ENCODE data around the gene POFUT1. TPM values are rescaled to one million over a fixed set of nuclear protein-coding genes. Genes with fewer than 3 reads are reported as not detected.
"Not testable (repeated sequence)": the region's sequence is repeated elsewhere in the genome, so short reads cannot be mapped to it uniquely, and the experiment has no call there.

POFUT1 gene
- total RNA-seq, 1 experiment from 2014 or later = 41.9 TPM

GRCh38 chr20:32241807-32242206 lies 34.1 kb downstream of the POFUT1 start:
- no peak overlapping the region for H3K4me2 ChIP-seq (ENCODE audit: low read length)
- H2AFZ ChIP-seq (ENCODE audit: low read length) = no peak overlapping the region
- CTCF ChIA-PET = no interaction called here
- no peaks in the 10 kb centered on the region for H3K9me3 ChIP-seq (ENCODE audit: low read length)
- ATAC-seq (no peak), DNase-seq (no peak)
- no peaks in the 10 kb centered on the region for H3K27me3 ChIP-seq (ENCODE audit: low read length)
- H3K79me2 ChIP-seq (ENCODE audit: low read length) = no peaks in the 10 kb centered on the region
- H3K9me2 ChIP-seq (replicated peaks; ENCODE audit: low read length) = no peaks in the 10 kb centered on the region
- intact Hi-C loops (cut with micrococcal nuclease) = no loop called here
- peaks cover 20% of the 10 kb centered on the region for H3K4me1 ChIP-seq (ENCODE audit: insufficient read depth, low read length)
- POLR2A ChIA-PET (ENCODE audit: unreplicated experiment) = no interaction called here
- 0 out of 2 replicates have a peak, but pooled peaks cover 3% of the 10 kb centered on the region for H3K36me3 ChIP-seq (ENCODE audit: low read depth, low read length)
- no peaks in the 10 kb centered on the region for H3F3A ChIP-seq (ENCODE audit: low read length, unreplicated experiment)
- no peak overlapping the region for H3K9ac ChIP-seq (ENCODE audit: low read length)
- no peak overlapping the region for H3K4me3 ChIP-seq (ENCODE audit: low read length)
- H3K27ac ChIP-seq (ENCODE audit: low read length) = no peak overlapping the region
- no peaks in the 10 kb centered on the region for H4K20me1 ChIP-seq (ENCODE audit: low read length)
- BruUV-seq (replicated peaks) = no TSS peak
- TF ChIP-seq EZH2phosphoT487 (IDR thresholded peaks at IDR 0.05; ENCODE audit: borderline replicate concordance, low read length) (no peak), CTCF (conservative IDR thresholded peaks at IDR 0.05; ENCODE audit: low read depth, low read length) (no peak), EZH2 (IDR thresholded peaks at IDR 0.05; ENCODE audit: low read length, unreplicated experiment) (no peak)

GRCh38 chr20:32244150-32244823 lies 36.6 kb downstream of the POFUT1 start:
- ChIA-PET CTCF (no interaction called here), POLR2A (ENCODE audit: unreplicated experiment) (no interaction called here)
- no peaks in the 10 kb centered on the region for H3K79me2 ChIP-seq (ENCODE audit: low read length)
- H3K4me3 ChIP-seq (ENCODE audit: low read length) = no peak overlapping the region
- BruUV-seq (replicated peaks) = no TSS peak
- intact Hi-C loops (cut with micrococcal nuclease) = no loop called here
- no peaks in the 10 kb centered on the region for H3K9me3 ChIP-seq (ENCODE audit: low read length)
- ATAC-seq (peak; percentile 36; the same call in 1 of the 2 replicates), DNase-seq (no peak)
- no peak for TF ChIP-seq EZH2 (IDR thresholded peaks at IDR 0.05; ENCODE audit: low read length, unreplicated experiment)
- TF ChIP-seq EZH2phosphoT487 (IDR thresholded peaks at IDR 0.05; ENCODE audit: borderline replicate concordance, low read length) = no peak
- TF ChIP-seq CTCF (conservative IDR thresholded peaks at IDR 0.05; ENCODE audit: low read depth, low read length) = no peak
- no peaks in the 10 kb centered on the region for H4K20me1 ChIP-seq (ENCODE audit: low read length)
- H3K9me2 ChIP-seq (replicated peaks; ENCODE audit: low read length) = no peaks in the 10 kb centered on the region
- no peaks in the 10 kb centered on the region for H3F3A ChIP-seq (ENCODE audit: low read length, unreplicated experiment)
- H2AFZ ChIP-seq (ENCODE audit: low read length) = no peak overlapping the region; the same call in 1 of the 2 replicates
- no peaks in the 10 kb centered on the region for H3K27me3 ChIP-seq (ENCODE audit: low read length)
- H3K36me3 ChIP-seq (ENCODE audit: low read depth, low read length) = no peaks in the 10 kb centered on the region
- H3K9ac ChIP-seq (ENCODE audit: low read length) = no peak overlapping the region
- H3K27ac ChIP-seq (ENCODE audit: low read length) = no peak overlapping the region
- no peak overlapping the region for H3K4me2 ChIP-seq (ENCODE audit: low read length)
- peaks cover 20% of the 10 kb centered on the region for H3K4me1 ChIP-seq (ENCODE audit: insufficient read depth, low read length)

- no TSS peak for BruUV-seq (replicated peaks)
- ChIA-PET CTCF (no interaction called here), POLR2A (ENCODE audit: unreplicated experiment) (no interaction called here)
- TF ChIP-seq EZH2phosphoT487 (IDR thresholded peaks at IDR 0.05; ENCODE audit: borderline replicate concordance, low read length) (no peak), EZH2 (IDR thresholded peaks at IDR 0.05; ENCODE audit: low read length, unreplicated experiment) (no peak), CTCF (conservative IDR thresholded peaks at IDR 0.05; ENCODE audit: low read depth, low read length) (no peak)
- Histone ChIP-seq H3K9me3 (ENCODE audit: low read length) (no peaks in the 10 kb centered on the region), H3K9me2 (replicated peaks; ENCODE audit: low read length) (no peaks in the 10 kb centered on the region), H3K9ac (ENCODE audit: low read length) (no peak overlapping the region), H3K27me3 (ENCODE audit: low read length) (no peaks in the 10 kb centered on the region), H3K27ac (ENCODE audit: low read length) (no peak overlapping the region), H3K36me3 (ENCODE audit: low read depth, low read length) (no peaks in the 10 kb centered on the region), H3K4me3 (ENCODE audit: low read length) (no peak overlapping the region), H2AFZ (ENCODE audit: low read length) (no peak overlapping the region), H4K20me1 (ENCODE audit: low read length) (no peaks in the 10 kb centered on the region), H3K4me1 (ENCODE audit: insufficient read depth, low read length) (peaks cover 14% of the 10 kb centered on the region), H3K4me2 (ENCODE audit: low read length) (no peak overlapping the region), H3F3A (ENCODE audit: low read length, unreplicated experiment) (no peaks in the 10 kb centered on the region), H3K79me2 (ENCODE audit: low read length) (no peaks in the 10 kb centered on the region)
- intact Hi-C loops (cut with micrococcal nuclease) = no loop called here
- DNase-seq (no peak), ATAC-seq (no peak)
Observed at GRCh38 chr20:32244959-32245358, 37.3 kb downstream of the POFUT1 start.

GRCh38 chr20:32246208-32246607 lies 38.5 kb downstream of the POFUT1 start:
- ATAC-seq; POLR2A ChIA-PET (ENCODE audit: unreplicated experiment); DNase-seq; H4K20me1 ChIP-seq (ENCODE audit: low read length); H3K4me2 ChIP-seq (ENCODE audit: low read length); H3K79me2 ChIP-seq (ENCODE audit: low read length); H3K9me3 ChIP-seq (ENCODE audit: low read length); H3K4me1 ChIP-seq (ENCODE audit: insufficient read depth, low read length); H3K27ac ChIP-seq (ENCODE audit: low read length); intact Hi-C loops (cut with micrococcal nuclease); CTCF ChIA-PET; H3K27me3 ChIP-seq (ENCODE audit: low read length); BruUV-seq (replicated peaks); H3K9me2 ChIP-seq (replicated peaks; ENCODE audit: low read length); H2AFZ ChIP-seq (ENCODE audit: low read length); H3K9ac ChIP-seq (ENCODE audit: low read length); H3F3A ChIP-seq (ENCODE audit: low read length, unreplicated experiment); H3K4me3 ChIP-seq (ENCODE audit: low read length); H3K36me3 ChIP-seq (ENCODE audit: low read depth, low read length): not testable (repeated sequence)
